Calu3 (cell line): ENCODE data around the gene SLC35F1. TPM values are rescaled to one million over a fixed set of nuclear protein-coding genes. Genes with fewer than 3 reads are reported as not detected.

Source experiments
- BruUV-seq: library from RNA; stranded (reverse); fragments of 400-500 nt; replicated peaks from 2 replicates; lab custom pipeline; 2021; lab: Mats Ljungman, UMichigan
- CTCF ChIA-PET: fragments of 300-600 bp; sonication (Branson Sonifier 250); formaldehyde crosslinking; loops from one replicate; lab custom pipeline; 2022; ENCODE audit warnings: antibody characterized with exemption; lab: Charles Lee
- DNase-seq: peaks from one replicate; pipeline ENCODE4 v3.0.0; 2022
- H3K27ac Mint-ChIP-seq: one replicate; pipeline ENCODE4 v1.8.0; 2022; ENCODE audit warnings: mixed read lengths; ENCODE audit not compliant: unreplicated experiment
- H3K27me3 Mint-ChIP-seq: one replicate; pipeline ENCODE4 v1.8.0; 2022; ENCODE audit warnings: mixed read lengths; ENCODE audit not compliant: unreplicated experiment
- H3K36me3 Mint-ChIP-seq: one replicate; pipeline ENCODE4 v1.8.0; 2022; ENCODE audit warnings: mild to moderate bottlenecking, moderate library complexity, mixed read lengths; ENCODE audit not compliant: insufficient read depth, unreplicated experiment
- H3K4me1 Mint-ChIP-seq: one replicate; pipeline ENCODE4 v1.8.0; 2022; ENCODE audit warnings: mild to moderate bottlenecking, low read depth, mixed read lengths; ENCODE audit not compliant: unreplicated experiment
- H3K4me3 Mint-ChIP-seq: one replicate; pipeline ENCODE4 v1.8.0; 2022; ENCODE audit warnings: mild to moderate bottlenecking, low read depth, moderate library complexity, mixed read lengths; ENCODE audit not compliant: unreplicated experiment
- H3K9me3 Mint-ChIP-seq: one replicate; pipeline ENCODE4 v1.8.0; 2022; ENCODE audit warnings: low read depth, mixed read lengths; ENCODE audit not compliant: unreplicated experiment
- CTCF ChIP-seq: fragments of 200-600 bp; IDR thresholded peaks from one replicate; pipeline ENCODE4 v1.8.0; 2022; ENCODE audit warnings: antibody characterized with exemption; ENCODE audit not compliant: unreplicated experiment
- intact Hi-C: fragments of 100-400 bp; cut with micrococcal nuclease; formaldehyde crosslinking; loops from one replicate; pipeline ENCODE4 v1.10.0; 2022; ENCODE audit not compliant: unreplicated experiment
- total RNA-seq: library from RNA; stranded (reverse); gene quantifications from 2 replicates; pipeline ENCODE4 v1.2.3, GENCODE V29; 2022

SLC35F1 gene
- total RNA-seq, 1 experiment from 2014 or later = not detected

- Mint-ChIP-seq H3K9me3 (no peaks in the 10 kb centered on the region), H3K4me3 (no peak overlapping the region), H3K36me3 (peaks cover 9% of the 10 kb centered on the region), H3K4me1 (no peaks in the 10 kb centered on the region), H3K27ac (no peak overlapping the region), H3K27me3 (peaks cover 20% of the 10 kb centered on the region)
- no peak for TF ChIP-seq CTCF
- intact Hi-C loops = no loop called here
- CTCF ChIA-PET = interaction anchor here (1.5 kb wide), 1 partner anchor 12 kb away, joined by 3 read pairs; no protein-coding TSS in a partner anchor
- DNase-seq = no peak
- BruUV-seq = no TSS peak
These were observed 4.1 kb downstream of the SLC35F1 start for GRCh38 chr6:117911150-117911549.

GRCh38 chr6:117911660-117912059 lies 4.6 kb downstream of the SLC35F1 start:
- TF ChIP-seq CTCF = no peak
- Mint-ChIP-seq H3K27me3 (peaks cover 14% of the 10 kb centered on the region), H3K4me3 (no peak overlapping the region), H3K9me3 (no peaks in the 10 kb centered on the region), H3K4me1 (no peaks in the 10 kb centered on the region), H3K36me3 (peaks cover 8% of the 10 kb centered on the region), H3K27ac (no peak overlapping the region)
- CTCF ChIA-PET = interaction anchor here (1.5 kb wide), 1 partner anchor 11 kb away, joined by 3 read pairs; no protein-coding TSS in a partner anchor
- BruUV-seq = no TSS peak
- no peak for DNase-seq
- intact Hi-C loops = no loop called here

- Mint-ChIP-seq H3K9me3 (no peaks in the 10 kb centered on the region), H3K27ac (no peak overlapping the region), H3K27me3 (no peaks in the 10 kb centered on the region), H3K4me3 (no peak overlapping the region), H3K36me3 (no peaks in the 10 kb centered on the region), H3K4me1 (no peaks in the 10 kb centered on the region)
- DNase-seq = no peak
- intact Hi-C loops = no loop called here
- BruUV-seq = no TSS peak
- no peak for TF ChIP-seq CTCF
- CTCF ChIA-PET = no interaction called here
These were observed 8.8 kb downstream of the SLC35F1 start for GRCh38 chr6:117915846-117916245.

- no TSS peak for BruUV-seq
- no peak for DNase-seq
- Mint-ChIP-seq H3K9me3 (no peaks in the 10 kb centered on the region), H3K4me1 (no peaks in the 10 kb centered on the region), H3K27ac (no peak overlapping the region), H3K27me3 (no peaks in the 10 kb centered on the region), H3K36me3 (no peaks in the 10 kb centered on the region), H3K4me3 (no peak overlapping the region)
- intact Hi-C loops = no loop called here
- no peak for TF ChIP-seq CTCF
- CTCF ChIA-PET = no interaction called here
These were observed 9.4 kb downstream of the SLC35F1 start for GRCh38 chr6:117916483-117916882.
